Caki2 (cell line): ENCODE data around the gene RUNX1. TPM values are rescaled to one million over a fixed set of nuclear protein-coding genes. Genes with fewer than 3 reads are reported as not detected.
A peak's percentile ranks its signal among the peaks of the same experiment; 100 is the strongest.

Experiments
- DNase-seq: peaks from one replicate; pipeline ENCODE4 v3.0.0-alpha.2; 2015; ENCODE audit warnings: low read depth
- in situ Hi-C: cut with HindIII; loops from 2 replicates; pipeline ENCODE4 v1.10.0; 2016; ENCODE audit warnings: low sequenced_read_pairs, low pct_unique_long_range_greater_than_20kb, mixed read lengths
- total RNA-seq: library from RNA; depleted of rRNA; stranded (reverse); fragments of >200 nt; shearing (Covaris generic); gene quantifications from 2 replicates; pipeline ENCODE4 v1.2.3, GENCODE V29; 2014; ENCODE audit warnings: low replicate concordance

Gene RUNX1
- total RNA-seq, 1 experiment from 2014 or later = 4.8 TPM

- in situ Hi-C loops = no loop called here
- DNase-seq = peak; percentile 56
Observed at GRCh38 chr21:34886240-34887104, 162.6 kb downstream of the RUNX1 start.

- DNase-seq = peak; percentile 53
- in situ Hi-C loops = no loop called here
Observed at GRCh38 chr21:34885626-34886239, 163.4 kb downstream of the RUNX1 start.

GRCh38 chr21:34885125-34885524, 164.0 kb downstream of the RUNX1 start:
- in situ Hi-C loops = no loop called here

GRCh38 chr21:34884346-34884929, 164.7 kb downstream of the RUNX1 start:
- peak; percentile 44 for DNase-seq
- in situ Hi-C loops = no loop called here

More at GRCh38 chr21:34885125-34885524, 164.0 kb downstream of the RUNX1 start:
- DNase-seq = peak; percentile 46

- in situ Hi-C loops = no loop called here
- peak; percentile 44 for DNase-seq
Observed at GRCh38 chr21:34883491-34884271, 165.4 kb downstream of the RUNX1 start.

GRCh38 chr21:34882719-34883131, 166.4 kb downstream of the RUNX1 start:
- DNase-seq = peak; percentile 55
- in situ Hi-C loops = no loop called here

GRCh38 chr21:34881839-34882371, 167.2 kb downstream of the RUNX1 start:
- peak; percentile 75 for DNase-seq
- in situ Hi-C loops = no loop called here

- in situ Hi-C loops = no loop called here
- no peak for DNase-seq
Observed at GRCh38 chr21:34881421-34881820, 167.7 kb downstream of the RUNX1 start.

GRCh38 chr21:34880401-34880800, 168.7 kb downstream of the RUNX1 start:
- in situ Hi-C loops = no loop called here
- DNase-seq = no peak

GRCh38 chr21:34878940-34879339, 170.2 kb downstream of the RUNX1 start:
- in situ Hi-C loops = no loop called here
- DNase-seq = no peak

GRCh38 chr21:34878501-34878900, 170.6 kb downstream of the RUNX1 start:
- in situ Hi-C loops = no loop called here
- DNase-seq = peak; percentile 67

- no peak for DNase-seq
- in situ Hi-C loops = no loop called here
Observed at GRCh38 chr21:34877485-34878128, 171.5 kb downstream of the RUNX1 start.

- DNase-seq = no peak
- in situ Hi-C loops = no loop called here
Observed at GRCh38 chr21:34875830-34876229, 173.3 kb downstream of the RUNX1 start.

- peak; percentile 33 for DNase-seq
- in situ Hi-C loops = no loop called here
Observed at GRCh38 chr21:34874684-34875513, 174.2 kb downstream of the RUNX1 start.

GRCh38 chr21:34871026-34871908, 177.8 kb downstream of the RUNX1 start:
- DNase-seq = no peak
- in situ Hi-C loops = no loop called here

- in situ Hi-C loops = no loop called here
- no peak for DNase-seq
Observed at GRCh38 chr21:34870246-34870645, 178.9 kb downstream of the RUNX1 start.
